Activated B cell treated with CpG ODN at 0.5 μM for 24 hours (primary cell): ENCODE results near the gene KMT5B. TPM values are rescaled to one million over a fixed set of nuclear protein-coding genes. Genes with fewer than 3 reads are reported as not detected.

Experiments
- ATAC-seq: fragments of 200-7000 bp; cut with Tn5 transposase; one replicate; pipeline ENCODE4 v1.10.0; 2021; ENCODE audit warnings: low read depth, mild to moderate bottlenecking, moderate library complexity
- CTCF ChIA-PET: fragments of 350-600 bp; sonication (Branson Sonifier 250); formaldehyde crosslinking; loops from one replicate; lab custom pipeline; 2021; ENCODE audit warnings: antibody characterized with exemption; lab: Charles Lee
- POLR2A ChIA-PET: fragments of 350-600 bp; sonication (Branson Sonifier 250); formaldehyde crosslinking; loops from one replicate; lab custom pipeline; 2021; ENCODE audit warnings: antibody characterized with exemption; lab: Charles Lee
- DNase-seq: peaks from one replicate; pipeline ENCODE4 v3.0.0; 2022
- H3K27ac Mint-ChIP-seq: one replicate; pipeline ENCODE4 v1.8.0; 2020; ENCODE audit warnings: mixed read lengths
- H3K27me3 Mint-ChIP-seq: one replicate; pipeline ENCODE4 v1.8.0; 2021; ENCODE audit warnings: mixed read lengths
- H3K36me3 Mint-ChIP-seq: one replicate; pipeline ENCODE4 v1.8.0; 2021; ENCODE audit warnings: low read depth, mixed read lengths
- H3K4me1 Mint-ChIP-seq: one replicate; pipeline ENCODE4 v1.8.0; 2021; ENCODE audit warnings: mixed read lengths
- H3K4me3 Mint-ChIP-seq: one replicate; pipeline ENCODE4 v1.8.0; 2020; ENCODE audit warnings: mild to moderate bottlenecking, mixed read lengths
- H3K9me3 Mint-ChIP-seq: one replicate; pipeline ENCODE4 v1.8.0; 2020; ENCODE audit warnings: mixed read lengths
- CTCF ChIP-seq: fragments of 200-600 bp; IDR thresholded peaks from one replicate; pipeline ENCODE4 v1.8.0; 2022; ENCODE audit warnings: antibody characterized with exemption, mild to moderate bottlenecking
- intact Hi-C: fragments of 100-400 bp; cut with micrococcal nuclease; formaldehyde crosslinking; loops from one replicate; pipeline ENCODE4 v1.15.1; 2024
- total RNA-seq: library from RNA; stranded (reverse); gene quantifications from 2 replicates; pipeline ENCODE4 v1.2.3, GENCODE V29; 2022

The KMT5B gene
- total RNA-seq, 1 donor from 2014 or later = 68.3 TPM

GRCh38 chr11:68214173-68215086 lies 1.3 kb upstream of the KMT5B start:
- Mint-ChIP-seq H3K4me1 (peaks cover 44% of the 10 kb centered on the region), H3K4me3 (peak overlapping the region; percentile 83), H3K27ac (peak overlapping the region; percentile 79), H3K27me3 (no peaks in the 10 kb centered on the region), H3K36me3 (peaks cover 4% of the 10 kb centered on the region), H3K9me3 (no peaks in the 10 kb centered on the region)
- CTCF ChIA-PET = interaction anchor here (0.6 to 1.8 kb wide), 2 partner anchors 82 to 1072 kb away, joined by 3 to 4 read pairs; no protein-coding TSS in a partner anchor
- POLR2A ChIA-PET = interaction anchor here (0.6 to 2.2 kb wide), 10 partner anchors 10 to 1455 kb away, joined by 3 to 9 read pairs (median 3); partner anchors contain the start of genes C11orf24 and UNC93B1
- no peak for TF ChIP-seq CTCF
- intact Hi-C loops = no loop called here
- DNase-seq = no peak
- ATAC-seq = peak; percentile 4

- peak overlapping the region; percentile 79 for H3K27ac Mint-ChIP-seq
- no peaks in the 10 kb centered on the region for H3K27me3 Mint-ChIP-seq
- H3K4me1 Mint-ChIP-seq = peaks cover 51% of the 10 kb centered on the region
- H3K4me3 Mint-ChIP-seq = peak overlapping the region; percentile 83
- H3K9me3 Mint-ChIP-seq = no peaks in the 10 kb centered on the region
- POLR2A ChIA-PET = interaction anchor here (0.6 to 2.2 kb wide), 7 partner anchors 9 to 1455 kb away, joined by 3 to 12 read pairs (median 4); partner anchors contain the start of genes C11orf24 and UNC93B1
- intact Hi-C loops = loop anchor here (1.0 to 2.0 kb wide), 3 partner anchors 59 to 158 kb away; partner anchors contain the start of gene CHKA
- TF ChIP-seq CTCF = no peak
- peaks cover 4% of the 10 kb centered on the region for H3K36me3 Mint-ChIP-seq
- peak; percentile 46 for ATAC-seq
- DNase-seq = peak; percentile 85
- CTCF ChIA-PET = interaction anchor here (0.6 kb wide), 1 partner anchor 1071 kb away, joined by 3 read pairs; no protein-coding TSS in a partner anchor
Measured at GRCh38 chr11:68213555-68214172, 568 bp upstream of the KMT5B start.

GRCh38 chr11:68212421-68213134 lies 518 bp downstream of the KMT5B start:
- Mint-ChIP-seq H3K4me1 (peaks cover 54% of the 10 kb centered on the region), H3K36me3 (peaks cover 4% of the 10 kb centered on the region), H3K27ac (peak overlapping the region; percentile 91), H3K9me3 (no peaks in the 10 kb centered on the region), H3K4me3 (peak overlapping the region; percentile 90), H3K27me3 (no peaks in the 10 kb centered on the region)
- ChIA-PET CTCF (interaction anchor here (1.2 kb wide), 1 partner anchor 202 kb away, joined by 4 read pairs; the partner anchor contains the start of gene ALDH3B1), POLR2A (interaction anchor here (0.6 to 2.3 kb wide), 4 partner anchors 8 to 210 kb away, joined by 3 to 12 read pairs (median 7); partner anchors contain the start of gene C11orf24)
- intact Hi-C loops = loop anchor here (1.0 to 2.0 kb wide), 3 partner anchors 60 to 159 kb away; partner anchors contain the start of gene CHKA
- TF ChIP-seq CTCF = no peak
- ATAC-seq (peak; percentile 67), DNase-seq (peak; percentile 54)

- Mint-ChIP-seq H3K27ac (peak overlapping the region; percentile 91), H3K36me3 (peaks cover 4% of the 10 kb centered on the region), H3K27me3 (no peaks in the 10 kb centered on the region), H3K9me3 (no peaks in the 10 kb centered on the region), H3K4me1 (peaks cover 61% of the 10 kb centered on the region), H3K4me3 (peak overlapping the region; percentile 90)
- no peak for DNase-seq
- no peak for TF ChIP-seq CTCF
- CTCF ChIA-PET = interaction anchor here (0.7 to 4.1 kb wide), 4 partner anchors 86 to 207 kb away, joined by 3 to 33 read pairs (median 4); partner anchors contain the start of gene ALDH3B1
- no peak for ATAC-seq
- POLR2A ChIA-PET = interaction anchor here (0.8 to 2.3 kb wide), 2 partner anchors 60 to 209 kb away, joined by 3 to 11 read pairs; partner anchors contain the start of gene C11orf24
- intact Hi-C loops = no loop called here
Measured at GRCh38 chr11:68211546-68211945, 1.6 kb downstream of the KMT5B start.
